HG03097 (cell line): ENCODE measurements around the gene MAP3K1.
"Not testable (repeated sequence)": the region's sequence is repeated elsewhere in the genome, so short reads cannot be mapped to it uniquely, and the experiment has no call there.

ENCODE experiments used
- ATAC-seq: cut with Tn5 transposase; IDR thresholded peaks from one replicate; pipeline ENCODE4 v1.9.1; 2021; ENCODE audit not compliant: unreplicated experiment, low FRiP score

The MAP3K1 gene

DNA sequence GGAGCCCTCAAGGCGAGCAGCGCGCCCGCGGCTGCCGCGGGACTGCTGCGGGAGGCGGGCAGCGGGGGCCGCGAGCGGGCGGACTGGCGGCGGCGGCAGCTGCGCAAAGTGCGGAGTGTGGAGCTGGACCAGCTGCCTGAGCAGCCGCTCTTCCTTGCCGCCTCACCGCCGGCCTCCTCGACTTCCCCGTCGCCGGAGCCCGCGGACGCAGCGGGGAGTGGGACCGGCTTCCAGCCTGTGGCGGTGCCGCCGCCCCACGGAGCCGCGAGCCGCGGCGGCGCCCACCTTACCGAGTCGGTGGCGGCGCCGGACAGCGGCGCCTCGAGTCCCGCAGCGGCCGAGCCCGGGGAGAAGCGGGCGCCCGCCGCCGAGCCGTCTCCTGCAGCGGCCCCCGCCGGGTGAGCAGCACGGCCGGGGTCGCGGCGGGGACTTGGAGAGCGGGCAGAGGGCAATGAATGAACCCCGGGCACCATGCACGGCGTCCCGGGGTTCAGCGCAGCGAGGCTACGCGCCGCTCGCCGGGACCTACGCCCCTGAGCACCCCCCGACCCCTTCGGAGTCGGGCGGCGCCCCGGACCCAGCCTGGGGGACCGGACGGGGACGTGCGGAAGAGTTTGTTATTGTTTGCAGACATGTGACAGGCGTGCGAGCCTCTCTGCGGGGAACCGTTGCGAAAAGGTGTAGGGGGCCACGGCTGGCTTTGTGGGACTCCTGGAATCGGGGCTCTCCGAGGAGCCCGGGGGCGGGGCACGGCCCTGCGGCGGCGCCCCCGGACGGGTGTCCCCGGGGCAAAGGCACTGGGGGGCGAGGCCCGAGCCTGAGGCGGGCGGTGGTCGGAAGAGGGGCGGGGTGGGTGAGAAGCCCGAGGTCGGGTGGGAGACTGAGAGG lies 553 bp downstream of the MAP3K1 start:
- peak; percentile 27 for ATAC-seq

DNA sequence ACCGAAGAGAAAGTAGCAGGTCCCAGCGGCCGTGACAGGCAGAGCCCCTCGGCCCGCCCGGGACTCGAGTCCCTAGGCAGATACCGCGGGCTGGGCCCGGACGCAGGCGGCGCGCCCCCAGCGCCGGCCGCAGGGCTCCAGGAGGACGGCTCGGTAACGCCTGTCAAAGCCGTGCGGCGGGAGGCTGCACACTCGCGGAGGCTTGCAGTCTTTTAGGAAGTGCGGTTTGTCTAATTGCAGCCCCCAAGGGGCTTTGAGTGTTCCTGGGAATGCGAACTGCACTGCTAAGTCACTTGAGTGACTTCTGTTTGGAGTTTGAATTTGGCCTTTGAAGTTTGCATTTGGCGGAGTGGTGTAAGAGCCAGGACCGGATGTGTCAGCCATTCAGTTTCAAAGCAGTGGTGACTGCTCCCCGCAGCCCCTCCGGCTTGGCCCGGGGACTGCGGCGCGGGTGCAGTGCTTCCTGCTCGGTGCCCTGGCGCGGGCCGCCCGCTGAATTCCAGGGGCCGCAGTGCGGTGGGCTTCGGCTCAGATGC lies 1.3 kb downstream of the MAP3K1 start:
- peak; percentile 36 for ATAC-seq

DNA sequence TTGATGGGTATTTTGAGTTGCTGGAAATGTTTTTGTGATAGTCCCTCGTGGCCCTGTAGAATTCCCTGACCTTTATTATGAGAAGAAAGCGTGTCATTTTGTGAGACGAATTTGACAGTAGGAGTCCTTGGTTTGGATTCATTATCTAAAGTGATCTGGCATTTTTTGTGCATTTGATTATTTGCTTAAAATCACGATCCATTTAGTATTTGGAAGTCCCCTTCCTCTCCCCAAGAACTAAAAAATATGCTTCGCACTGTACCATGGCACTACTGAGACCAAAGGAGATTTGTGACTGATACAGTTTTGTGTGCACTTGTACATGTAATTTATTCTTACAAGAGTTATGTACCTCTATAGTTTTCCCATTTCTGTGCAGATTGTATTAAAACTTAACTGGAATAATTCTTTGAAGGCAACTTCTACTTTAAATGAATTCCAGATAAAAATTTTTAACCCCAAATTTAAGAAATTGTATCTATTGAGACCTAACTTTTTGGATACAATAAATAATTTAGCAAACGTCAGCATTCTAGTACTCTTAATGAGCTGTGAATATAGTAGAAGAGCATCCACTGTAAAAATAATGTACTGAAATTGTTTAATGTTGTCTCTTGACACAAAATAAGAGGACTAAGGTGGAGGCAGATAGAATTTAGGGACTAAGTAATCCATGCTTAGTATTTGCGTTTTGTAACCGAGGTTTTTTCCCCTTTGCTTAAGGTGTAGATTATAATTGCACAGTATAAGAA lies 2.1 kb downstream of the MAP3K1 start:
- no peak for ATAC-seq

DNA sequence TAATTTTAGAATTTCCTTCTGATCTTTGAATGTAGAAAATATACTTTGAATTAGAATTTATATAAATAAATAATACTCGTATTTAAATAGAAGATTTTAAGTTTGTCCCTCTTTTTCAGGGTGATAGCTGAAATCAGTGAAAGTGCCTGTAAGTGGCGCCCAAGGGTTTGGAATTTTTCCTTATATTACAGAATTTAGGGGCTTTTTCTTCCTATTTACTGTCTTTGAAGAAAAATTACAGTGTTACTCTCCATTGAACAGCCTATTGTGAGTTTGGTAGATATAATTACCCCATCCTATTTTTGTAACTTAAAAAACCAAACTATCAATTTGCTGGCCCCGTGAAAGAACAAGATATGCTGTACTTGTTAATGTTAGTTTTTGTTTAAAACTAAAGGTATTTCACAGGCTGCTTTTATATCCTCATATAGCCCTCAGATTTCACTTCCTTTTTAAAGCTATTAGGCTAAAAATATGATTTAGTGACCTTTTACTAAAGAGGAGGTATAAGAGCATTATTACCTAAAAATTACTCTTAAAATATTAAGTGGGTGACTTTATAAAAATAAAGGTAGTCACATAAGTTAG lies 3.2 kb downstream of the MAP3K1 start:
- no peak for ATAC-seq

DNA sequence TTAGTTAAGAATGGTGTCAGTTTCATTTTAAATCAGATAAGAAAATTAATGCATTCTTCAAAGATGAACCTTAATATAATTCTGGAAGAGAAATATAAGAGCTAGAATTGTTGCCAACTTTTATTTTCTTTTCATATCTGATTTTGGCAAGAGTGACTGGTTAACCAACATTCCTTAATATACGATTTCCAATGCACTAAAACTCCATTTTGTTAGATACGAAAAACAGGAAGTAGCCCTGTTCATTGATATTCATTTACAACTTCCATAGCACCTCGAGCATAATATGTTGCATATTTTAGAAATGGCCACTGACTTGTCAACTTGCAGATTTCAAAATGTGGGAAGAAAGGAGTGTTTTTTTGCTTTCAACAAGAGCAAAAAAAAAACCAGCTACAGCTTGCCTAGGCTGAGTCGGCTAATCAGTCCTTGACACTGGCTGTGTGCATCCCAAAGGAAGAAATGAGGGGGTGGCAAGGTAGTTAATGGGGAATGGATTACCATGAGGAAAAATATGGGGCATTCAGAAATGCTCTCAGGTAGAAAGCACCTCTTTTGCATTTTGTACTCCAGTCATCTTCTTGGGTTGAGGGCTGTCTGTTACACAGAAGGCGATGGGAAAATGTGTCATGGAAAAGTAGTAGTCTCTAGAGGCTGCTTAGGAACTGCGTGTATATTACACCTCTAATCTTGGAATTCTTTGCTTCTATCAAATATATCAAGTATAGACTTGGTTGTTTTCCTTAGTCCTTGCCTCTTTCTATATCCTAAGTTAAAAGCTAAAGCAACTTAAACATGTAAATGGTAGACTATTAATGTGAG lies 3.9 kb downstream of the MAP3K1 start:
- no peak for ATAC-seq

DNA sequence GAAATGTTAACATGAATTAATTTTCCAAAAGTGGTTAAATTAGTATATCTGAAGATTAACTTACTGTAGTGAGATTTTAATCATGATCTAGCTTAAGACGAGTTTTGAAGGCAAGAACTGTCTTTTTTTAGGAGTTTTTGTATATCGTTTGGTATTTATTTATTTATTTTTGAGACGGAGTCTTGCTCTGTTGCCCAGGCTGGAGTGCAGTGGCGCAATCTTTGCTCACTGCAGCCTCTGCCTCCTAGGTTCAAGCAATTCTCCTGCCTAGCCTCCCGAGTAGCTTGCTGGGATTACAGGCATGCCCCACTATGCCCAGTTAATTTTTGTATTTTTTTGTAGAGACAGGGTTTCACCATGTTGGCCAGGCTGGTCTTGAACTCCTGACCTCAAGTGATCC lies 6.5 kb downstream of the MAP3K1 start:
- ATAC-seq, result not testable (repeated sequence)

DNA sequence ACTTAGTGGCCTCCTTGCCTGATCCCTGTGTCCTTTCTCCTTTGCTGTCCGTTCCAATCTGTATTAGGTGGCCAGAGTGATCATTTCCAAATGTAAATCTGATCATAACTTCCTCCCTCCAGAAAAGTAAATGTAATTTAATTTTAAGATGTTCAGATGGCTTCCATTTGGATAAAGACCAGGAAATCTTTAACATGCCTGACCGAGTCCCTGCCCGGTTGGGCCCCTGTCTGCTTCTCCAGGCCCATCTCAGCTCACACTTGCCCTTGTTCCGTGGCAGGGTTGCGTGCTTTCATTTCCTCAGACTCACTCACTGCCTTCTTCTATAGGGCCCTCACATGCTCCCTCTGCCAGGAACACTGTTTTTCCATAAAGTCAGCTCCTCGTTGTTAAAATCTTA lies 7.6 kb downstream of the MAP3K1 start:
- ATAC-seq, result no peak

DNA sequence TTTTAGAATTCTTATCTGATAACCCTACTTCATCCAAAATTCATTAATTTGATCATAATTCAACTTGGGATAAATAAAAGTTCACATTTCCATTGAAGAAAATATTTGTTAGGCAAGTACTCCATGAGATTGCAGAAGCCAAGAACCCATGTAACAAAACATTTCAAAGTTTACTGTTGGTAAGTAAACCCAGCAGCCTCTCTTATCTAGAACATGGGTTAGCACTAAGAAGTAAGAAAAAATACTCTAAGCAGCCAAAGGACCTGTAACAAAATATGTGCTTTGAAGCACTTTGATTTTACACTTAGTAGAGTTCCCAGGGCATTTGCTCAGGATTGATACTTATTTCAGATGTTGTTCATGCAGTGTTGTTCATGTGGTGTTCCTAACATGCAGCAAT lies 8.7 kb downstream of the MAP3K1 start:
- ATAC-seq, result no peak

DNA sequence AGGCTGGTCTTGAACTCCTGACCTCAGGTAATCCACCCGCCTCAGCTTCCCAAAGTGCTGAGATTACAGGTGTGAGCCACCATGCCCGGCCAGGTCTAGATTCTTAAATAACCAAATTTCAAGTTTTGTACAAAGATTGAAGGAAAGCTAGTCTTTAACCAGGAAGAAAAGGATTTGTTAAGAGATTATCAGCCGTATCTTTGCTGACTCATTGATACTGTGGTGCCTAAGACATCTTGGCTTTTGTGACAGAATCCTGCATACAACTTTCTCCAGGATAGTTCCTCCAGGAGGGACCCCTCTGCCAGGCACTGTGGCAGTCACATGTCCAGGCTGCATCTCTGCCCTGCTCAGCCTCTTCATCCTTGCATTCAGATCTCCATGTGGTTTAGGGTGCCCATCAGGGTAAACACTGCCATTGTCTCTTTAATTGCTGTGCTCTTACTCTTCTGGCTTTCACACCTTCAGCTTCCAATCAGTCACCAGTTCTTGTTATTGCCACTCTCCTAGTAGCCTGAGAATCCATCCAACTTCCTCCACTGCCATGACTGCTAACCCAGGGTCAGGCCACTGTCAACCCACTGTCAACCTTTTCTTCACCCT lies 10.0 kb downstream of the MAP3K1 start:
- no peak for ATAC-seq

DNA sequence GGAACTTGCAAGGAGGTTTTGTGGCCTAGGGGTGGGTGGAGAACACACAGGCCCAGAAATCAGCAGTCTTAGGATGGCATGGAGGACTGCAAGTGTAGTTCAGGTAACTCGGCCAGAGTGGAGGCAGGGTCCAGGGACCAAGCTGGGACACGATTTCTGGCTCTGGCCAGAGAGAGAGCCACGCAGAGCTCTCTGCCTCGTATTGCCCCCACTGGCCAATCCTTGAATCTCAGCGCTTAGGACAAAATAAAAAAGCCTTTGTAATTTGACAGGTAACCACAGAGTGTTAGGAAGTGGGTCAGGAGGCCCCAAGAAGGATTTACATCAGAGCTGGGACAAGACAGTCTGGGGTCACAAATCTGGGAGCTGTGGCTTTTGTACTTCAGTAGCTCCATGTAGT lies 11.7 kb downstream of the MAP3K1 start:
- no peak for ATAC-seq

DNA sequence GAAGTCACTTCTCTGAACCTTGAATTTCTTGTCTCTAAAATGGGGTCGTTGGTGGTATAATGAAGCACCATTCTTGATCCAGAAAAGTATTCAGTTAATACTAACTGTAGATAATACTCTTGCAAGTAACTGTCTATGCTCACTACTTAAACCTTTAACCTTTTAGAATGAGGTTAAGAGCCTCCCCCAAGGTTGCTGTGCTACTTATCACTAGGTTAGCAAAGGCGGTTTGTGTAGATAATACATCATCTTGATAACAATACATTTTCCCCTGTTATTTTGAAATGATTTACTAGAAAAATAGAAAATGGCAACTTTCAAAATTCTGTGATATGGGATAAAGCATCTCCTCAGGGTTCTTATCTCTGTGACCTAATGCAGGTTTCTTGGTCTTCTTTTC lies 12.6 kb downstream of the MAP3K1 start:
- no peak for ATAC-seq

DNA sequence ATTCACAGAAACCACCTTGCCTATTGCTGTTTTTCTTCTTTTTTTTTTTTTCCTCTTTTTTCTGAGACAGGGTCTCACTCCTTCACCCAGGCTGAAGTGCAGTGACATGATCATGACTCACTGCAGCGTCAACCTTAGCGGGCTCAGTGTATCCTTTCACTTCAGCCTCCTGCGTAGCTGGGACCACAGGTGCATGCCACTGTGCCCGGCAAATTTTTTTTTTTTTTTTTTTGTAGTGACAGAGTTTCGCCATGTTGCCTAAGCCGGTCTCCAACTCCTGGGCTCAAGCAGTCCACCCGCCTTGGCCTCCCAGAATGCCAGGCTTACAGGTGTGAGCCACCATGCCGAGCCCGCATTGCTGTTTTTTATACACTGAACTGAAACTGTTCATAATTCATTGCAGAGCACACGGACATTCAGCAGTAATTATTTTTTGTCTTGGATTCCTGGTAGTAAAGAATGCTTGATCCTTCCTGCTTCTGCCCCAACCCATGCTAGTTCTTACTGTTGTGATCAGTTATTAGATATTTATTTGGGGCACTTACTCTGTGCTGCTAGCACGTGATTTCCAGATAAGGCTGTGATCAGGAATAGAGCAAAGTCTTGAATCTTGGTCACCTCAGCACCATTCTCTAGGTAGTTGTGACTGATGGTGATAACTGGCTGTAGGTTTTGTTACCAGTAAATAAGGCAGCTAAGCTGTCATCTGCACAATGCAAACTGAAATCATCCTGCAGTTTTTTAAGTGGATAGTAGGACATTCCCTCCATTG lies 14.0 kb downstream of the MAP3K1 start:
- ATAC-seq, result no peak

DNA sequence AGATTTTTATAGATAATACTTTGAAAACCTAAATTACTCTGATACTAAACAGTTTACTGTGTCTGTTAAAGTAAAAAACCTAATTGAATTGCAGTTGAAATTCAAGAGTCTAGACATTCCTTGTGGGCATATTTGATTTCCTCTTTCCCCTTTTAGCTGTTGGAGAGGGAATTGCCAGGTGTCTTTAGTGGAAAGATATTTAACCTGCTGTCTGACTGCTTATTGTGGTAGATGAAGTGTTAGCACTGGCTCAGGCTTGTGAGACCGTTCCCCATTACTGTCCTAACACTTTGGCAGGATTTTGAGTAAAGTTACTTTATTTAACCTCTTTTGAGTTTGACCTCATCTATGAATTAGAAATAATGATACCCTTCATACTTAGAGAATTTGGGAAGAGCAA lies 16.4 kb downstream of the MAP3K1 start:
- no peak for ATAC-seq

DNA sequence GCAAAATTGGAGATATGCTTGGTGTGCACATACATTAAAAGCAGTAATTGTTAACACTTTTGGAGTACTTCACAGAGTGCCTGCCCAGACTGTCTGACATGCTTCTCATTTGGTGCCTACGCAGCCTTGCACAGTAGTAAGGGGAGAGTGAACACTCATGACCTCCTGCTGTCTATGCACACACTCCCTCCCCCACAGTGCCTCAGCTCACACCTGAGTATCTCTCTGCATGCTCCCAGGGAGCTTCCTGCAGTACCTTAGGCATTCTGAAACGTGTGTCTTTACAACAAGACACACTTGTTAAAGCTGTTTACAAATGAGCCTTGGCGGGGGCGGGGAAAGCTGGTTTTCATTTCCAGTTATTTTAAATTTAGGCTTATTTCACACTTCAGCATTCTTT lies 18.0 kb downstream of the MAP3K1 start:
- ATAC-seq, result no peak

DNA sequence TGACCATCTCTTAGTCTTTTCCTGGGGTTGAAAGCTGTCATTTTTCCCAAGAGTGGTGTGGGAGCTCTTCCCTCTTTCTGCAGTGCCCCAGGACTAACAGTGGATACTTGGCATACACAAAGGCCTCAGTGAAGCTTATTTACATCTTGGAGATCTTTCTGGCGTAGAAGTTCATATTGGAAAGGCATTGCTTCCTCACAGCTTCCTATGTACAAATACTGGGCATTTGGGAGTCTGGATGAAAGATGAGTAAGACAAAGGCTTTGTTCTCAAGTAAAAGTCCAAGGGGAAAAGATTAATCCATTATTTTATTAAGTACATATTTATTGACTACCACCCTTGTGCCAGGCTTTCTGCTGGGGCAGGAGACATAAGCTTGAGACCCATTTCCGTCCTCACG lies 22.0 kb downstream of the MAP3K1 start:
- no peak for ATAC-seq

DNA sequence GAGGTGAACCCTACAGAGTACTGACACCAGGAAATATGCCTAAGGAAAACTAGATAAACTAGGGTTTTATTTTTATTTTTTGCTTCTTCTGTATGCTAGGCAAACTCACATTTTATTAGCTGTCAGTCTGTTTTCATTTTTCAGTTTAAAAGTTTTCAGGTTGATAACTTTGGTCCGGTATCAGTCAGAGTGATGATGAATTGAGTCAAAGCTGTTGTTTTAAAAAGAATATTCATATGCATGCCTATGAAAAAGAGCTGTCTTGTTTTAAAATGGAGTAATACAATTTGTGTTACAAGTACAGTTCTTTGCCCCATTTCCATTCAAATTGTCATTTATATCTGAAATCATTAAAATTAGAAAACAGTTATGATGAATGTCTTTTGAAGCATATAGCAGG lies 22.6 kb downstream of the MAP3K1 start:
- ATAC-seq, result no peak

DNA sequence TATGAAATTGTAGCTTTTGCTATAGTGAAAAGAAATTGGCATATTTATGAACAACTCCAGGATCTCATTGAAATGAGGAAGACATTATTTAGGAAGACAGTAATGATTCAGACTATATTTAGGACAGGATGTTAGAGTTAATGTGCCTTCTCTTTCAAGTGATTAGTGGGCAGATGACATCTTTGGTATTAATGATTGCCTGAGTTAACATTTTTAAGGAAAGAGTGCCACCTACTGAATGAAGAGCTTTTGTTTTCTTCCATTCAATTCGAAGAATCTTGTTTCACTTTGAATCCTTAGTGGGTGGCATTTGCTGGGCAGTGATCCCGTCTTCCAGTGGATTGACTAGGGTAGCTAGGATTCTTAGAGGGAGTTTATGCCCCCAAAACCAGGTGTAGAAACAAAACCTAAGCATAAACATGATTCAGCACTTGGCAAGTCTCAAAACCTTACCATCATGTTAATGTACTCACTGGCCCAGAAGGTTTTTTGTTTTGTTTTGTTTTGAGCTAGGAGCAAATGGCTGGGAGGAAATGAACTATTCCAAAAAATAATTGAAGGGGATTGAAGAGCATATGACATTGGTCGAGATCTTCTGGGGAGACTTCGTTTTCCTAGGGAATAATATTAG lies 23.2 kb downstream of the MAP3K1 start:
- no peak for ATAC-seq

DNA sequence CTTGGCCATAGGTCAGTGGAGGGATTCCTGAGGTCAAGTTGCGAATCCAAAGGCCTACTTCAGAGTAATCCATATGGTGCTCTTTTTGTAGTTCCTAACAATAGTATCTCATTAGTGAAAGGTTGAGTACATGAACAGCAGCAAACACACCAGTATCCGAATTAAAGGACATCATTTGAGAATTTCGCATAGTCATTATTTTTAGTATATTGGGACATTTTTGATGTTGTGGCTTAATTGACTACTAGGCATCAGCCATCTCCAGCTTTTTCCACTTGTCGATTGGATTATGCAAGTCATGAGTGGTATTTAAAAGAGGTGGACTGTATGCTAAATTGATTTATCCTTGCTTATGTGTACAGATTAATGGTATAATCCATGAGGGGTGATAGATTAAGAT lies 23.7 kb downstream of the MAP3K1 start:
- no peak for ATAC-seq

DNA sequence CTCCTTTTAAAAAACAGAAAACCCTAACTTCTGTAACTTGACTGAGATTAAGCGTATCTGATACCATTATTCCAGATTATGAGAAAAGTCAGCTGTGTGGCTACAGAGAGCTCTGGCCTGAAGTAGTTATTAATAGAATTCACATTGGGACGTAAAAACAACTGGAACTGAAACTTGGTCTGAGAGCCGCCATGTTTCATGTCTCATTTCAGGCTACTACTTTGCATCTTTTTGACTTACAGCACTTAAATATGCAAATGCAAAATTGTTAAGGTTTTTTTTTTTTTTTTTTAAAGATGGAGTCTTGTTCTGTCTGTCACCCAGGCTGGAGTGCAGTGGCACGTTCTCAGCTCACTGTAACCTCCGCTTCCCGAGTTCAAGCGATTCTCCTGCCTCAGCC lies 25.2 kb downstream of the MAP3K1 start:
- ATAC-seq, result no peak
